Measurements from ENCODE around the gene NOP14. TPM values are rescaled to one million over a fixed set of nuclear protein-coding genes. Genes with fewer than 3 reads are reported as not detected.

The NOP14 gene
- total and polyA plus RNA-seq, 2 of the 8 experiments (the other 6 are each of a cell fraction or from before 2014, with no cell fraction given): 8.6 to 45.3 TPM

DNA sequence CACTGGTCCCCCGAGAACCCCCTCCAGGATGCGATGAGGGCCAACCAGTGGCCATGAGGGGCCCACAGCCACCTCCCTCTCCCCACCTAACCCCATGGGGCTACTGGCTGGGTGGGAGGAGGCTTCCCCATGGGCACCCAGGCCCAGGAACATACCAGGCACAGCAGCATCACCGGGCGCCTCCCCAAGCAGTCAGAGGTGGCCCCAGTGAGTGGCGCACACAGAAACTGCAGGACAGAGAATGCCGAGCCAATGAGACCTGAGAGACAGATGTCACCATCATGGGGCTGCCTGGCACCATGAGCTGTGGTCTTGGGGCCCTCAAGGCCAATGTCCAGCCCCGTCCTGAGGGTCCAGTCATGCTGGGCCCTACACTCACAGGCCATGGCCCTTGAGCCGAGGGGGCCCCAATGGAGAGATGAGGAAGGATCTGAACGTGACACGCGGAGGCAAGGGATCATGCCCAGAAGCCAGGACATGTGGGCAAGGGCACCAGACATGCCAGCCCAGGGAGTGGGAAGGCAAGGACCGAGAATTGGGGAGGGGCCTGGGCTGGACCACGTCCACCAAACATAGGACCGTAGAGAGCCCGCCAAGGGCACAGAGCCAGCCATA is 30.1 kb downstream of the NOP14 start (continued):
- TF ChIP-seq, protein P1, sequence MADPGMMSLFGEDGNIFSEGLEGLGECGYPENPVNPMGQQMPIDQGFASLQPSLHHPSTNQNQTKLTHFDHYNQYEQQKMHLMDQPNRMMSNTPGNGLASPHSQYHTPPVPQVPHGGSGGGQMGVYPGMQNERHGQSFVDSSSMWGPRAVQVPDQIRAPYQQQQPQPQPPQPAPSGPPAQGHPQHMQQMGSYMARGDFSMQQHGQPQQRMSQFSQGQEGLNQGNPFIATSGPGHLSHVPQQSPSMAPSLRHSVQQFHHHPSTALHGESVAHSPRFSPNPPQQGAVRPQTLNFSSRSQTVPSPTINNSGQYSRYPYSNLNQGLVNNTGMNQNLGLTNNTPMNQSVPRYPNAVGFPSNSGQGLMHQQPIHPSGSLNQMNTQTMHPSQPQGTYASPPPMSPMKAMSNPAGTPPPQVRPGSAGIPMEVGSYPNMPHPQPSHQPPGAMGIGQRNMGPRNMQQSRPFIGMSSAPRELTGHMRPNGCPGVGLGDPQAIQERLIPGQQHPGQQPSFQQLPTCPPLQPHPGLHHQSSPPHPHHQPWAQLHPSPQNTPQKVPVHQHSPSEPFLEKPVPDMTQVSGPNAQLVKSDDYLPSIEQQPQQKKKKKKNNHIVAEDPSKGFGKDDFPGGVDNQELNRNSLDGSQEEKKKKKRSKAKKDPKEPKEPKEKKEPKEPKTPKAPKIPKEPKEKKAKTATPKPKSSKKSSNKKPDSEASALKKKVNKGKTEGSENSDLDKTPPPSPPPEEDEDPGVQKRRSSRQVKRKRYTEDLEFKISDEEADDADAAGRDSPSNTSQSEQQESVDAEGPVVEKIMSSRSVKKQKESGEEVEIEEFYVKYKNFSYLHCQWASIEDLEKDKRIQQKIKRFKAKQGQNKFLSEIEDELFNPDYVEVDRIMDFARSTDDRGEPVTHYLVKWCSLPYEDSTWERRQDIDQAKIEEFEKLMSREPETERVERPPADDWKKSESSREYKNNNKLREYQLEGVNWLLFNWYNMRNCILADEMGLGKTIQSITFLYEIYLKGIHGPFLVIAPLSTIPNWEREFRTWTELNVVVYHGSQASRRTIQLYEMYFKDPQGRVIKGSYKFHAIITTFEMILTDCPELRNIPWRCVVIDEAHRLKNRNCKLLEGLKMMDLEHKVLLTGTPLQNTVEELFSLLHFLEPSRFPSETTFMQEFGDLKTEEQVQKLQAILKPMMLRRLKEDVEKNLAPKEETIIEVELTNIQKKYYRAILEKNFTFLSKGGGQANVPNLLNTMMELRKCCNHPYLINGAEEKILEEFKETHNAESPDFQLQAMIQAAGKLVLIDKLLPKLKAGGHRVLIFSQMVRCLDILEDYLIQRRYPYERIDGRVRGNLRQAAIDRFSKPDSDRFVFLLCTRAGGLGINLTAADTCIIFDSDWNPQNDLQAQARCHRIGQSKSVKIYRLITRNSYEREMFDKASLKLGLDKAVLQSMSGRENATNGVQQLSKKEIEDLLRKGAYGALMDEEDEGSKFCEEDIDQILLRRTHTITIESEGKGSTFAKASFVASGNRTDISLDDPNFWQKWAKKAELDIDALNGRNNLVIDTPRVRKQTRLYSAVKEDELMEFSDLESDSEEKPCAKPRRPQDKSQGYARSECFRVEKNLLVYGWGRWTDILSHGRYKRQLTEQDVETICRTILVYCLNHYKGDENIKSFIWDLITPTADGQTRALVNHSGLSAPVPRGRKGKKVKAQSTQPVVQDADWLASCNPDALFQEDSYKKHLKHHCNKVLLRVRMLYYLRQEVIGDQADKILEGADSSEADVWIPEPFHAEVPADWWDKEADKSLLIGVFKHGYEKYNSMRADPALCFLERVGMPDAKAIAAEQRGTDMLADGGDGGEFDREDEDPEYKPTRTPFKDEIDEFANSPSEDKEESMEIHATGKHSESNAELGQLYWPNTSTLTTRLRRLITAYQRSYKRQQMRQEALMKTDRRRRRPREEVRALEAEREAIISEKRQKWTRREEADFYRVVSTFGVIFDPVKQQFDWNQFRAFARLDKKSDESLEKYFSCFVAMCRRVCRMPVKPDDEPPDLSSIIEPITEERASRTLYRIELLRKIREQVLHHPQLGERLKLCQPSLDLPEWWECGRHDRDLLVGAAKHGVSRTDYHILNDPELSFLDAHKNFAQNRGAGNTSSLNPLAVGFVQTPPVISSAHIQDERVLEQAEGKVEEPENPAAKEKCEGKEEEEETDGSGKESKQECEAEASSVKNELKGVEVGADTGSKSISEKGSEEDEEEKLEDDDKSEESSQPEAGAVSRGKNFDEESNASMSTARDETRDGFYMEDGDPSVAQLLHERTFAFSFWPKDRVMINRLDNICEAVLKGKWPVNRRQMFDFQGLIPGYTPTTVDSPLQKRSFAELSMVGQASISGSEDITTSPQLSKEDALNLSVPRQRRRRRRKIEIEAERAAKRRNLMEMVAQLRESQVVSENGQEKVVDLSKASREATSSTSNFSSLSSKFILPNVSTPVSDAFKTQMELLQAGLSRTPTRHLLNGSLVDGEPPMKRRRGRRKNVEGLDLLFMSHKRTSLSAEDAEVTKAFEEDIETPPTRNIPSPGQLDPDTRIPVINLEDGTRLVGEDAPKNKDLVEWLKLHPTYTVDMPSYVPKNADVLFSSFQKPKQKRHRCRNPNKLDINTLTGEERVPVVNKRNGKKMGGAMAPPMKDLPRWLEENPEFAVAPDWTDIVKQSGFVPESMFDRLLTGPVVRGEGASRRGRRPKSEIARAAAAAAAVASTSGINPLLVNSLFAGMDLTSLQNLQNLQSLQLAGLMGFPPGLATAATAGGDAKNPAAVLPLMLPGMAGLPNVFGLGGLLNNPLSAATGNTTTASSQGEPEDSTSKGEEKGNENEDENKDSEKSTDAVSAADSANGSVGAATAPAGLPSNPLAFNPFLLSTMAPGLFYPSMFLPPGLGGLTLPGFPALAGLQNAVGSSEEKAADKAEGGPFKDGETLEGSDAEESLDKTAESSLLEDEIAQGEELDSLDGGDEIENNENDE (IDR thresholded peaks at IDR 0.05; ENCODE audit: insufficient replicate concordance, low read length): no peak
- no peak for TF ChIP-seq TEAD4 (IDR thresholded peaks at IDR 0.05; ENCODE audit: low read depth, low read length)
